Heart left ventricle (tissue), 16 donors: ENCODE measurements around the gene SENP5. TPM values are rescaled to one million over a fixed set of nuclear protein-coding genes. Genes with fewer than 3 reads are reported as not detected.
"Not testable (repeated sequence)": the region's sequence is repeated elsewhere in the genome, so short reads cannot be mapped to it uniquely, and the experiment has no call there.

Experiments
- ATAC-seq, 4 donors: fragments of 200-7000 bp; cut with Tn5 transposase; one replicate each; pipeline ENCODE4 v1.9.1; 2020 to 2022; ENCODE audit warnings: moderate library complexity in 4 of 4, mild to moderate bottlenecking in 3 of 4, moderate number of reproducible peaks in 1 of 4
- DNase-seq, 5 donors: peaks; one replicate each; pipeline ENCODE4 v3.0.0-alpha.2; 2020
- H3K27ac ChIP-seq, 12 donors: fragments of 200-600 bp; sonication (generic) in 4 of 12; one replicate each; pipeline versions ENCODE4 v1.5.0 to v1.8.0; 2016 to 2022; ENCODE audit warnings: mild to moderate bottlenecking in 2 of 12
- H3K27me3 ChIP-seq, 9 donors: fragments of 200-600 bp; sonication (generic) in 2 of 9; one replicate each; pipeline versions ENCODE4 v1.5.1 to v1.8.0; 2016 to 2022; ENCODE audit warnings: mild to moderate bottlenecking in 3 of 9
- H3K36me3 ChIP-seq, 9 donors: fragments of 200-600 bp; sonication (generic) in 2 of 9; one replicate each; pipeline versions ENCODE4 v1.5.0 to v1.8.0; 2018 to 2022; ENCODE audit warnings: mild to moderate bottlenecking in 2 of 9
- H3K4me1 ChIP-seq, 12 donors: fragments of 200-600 bp; sonication (generic) in 4 of 12; one replicate each; pipeline versions ENCODE4 v1.5.0 to v1.8.0; 2016 to 2022; ENCODE audit warnings: mild to moderate bottlenecking in 3 of 12
- H3K4me3 ChIP-seq, 12 donors: fragments of 200-600 bp; sonication (generic) in 4 of 12; one replicate each; pipeline versions ENCODE4 v1.5.0 to v1.8.0; 2017 to 2022; ENCODE audit warnings: mild to moderate bottlenecking in 9 of 12, moderate library complexity in 4 of 12
- H3K9me3 ChIP-seq, 12 donors: fragments of 200-600 bp; sonication (generic) in 4 of 12; one replicate each; pipeline versions ENCODE4 v1.5.0 to v1.8.0; 2016 to 2022; ENCODE audit warnings: mild to moderate bottlenecking in 1 of 12
- CTCF ChIP-seq, 12 donors: fragments of 200-600 bp; sonication (generic) in 4 of 12; IDR thresholded peaks; one replicate each; pipeline versions ENCODE4 v1.5.0 to v1.8.0; 2018 to 2022; ENCODE audit warnings: antibody characterized with exemption in 12 of 12, mild to moderate bottlenecking in 5 of 12
- POLR2A ChIP-seq, 2 donors: fragments of 450-650 bp; IDR thresholded peaks; one replicate each; pipeline ENCODE4 v1.6.1; 2017; ENCODE audit warnings: antibody characterized with exemption in 2 of 2, mild to moderate bottlenecking in 2 of 2, moderate library complexity in 2 of 2
- WGBS, 4 donors: extraction: QIAGEN DNeasy Blood & Tissue Kit in 2 of 4; methylation state at CpG; one replicate each; pipeline versions ENCODE4 v1.1.5 to v1.1.7; 2013 to 2018; 5-methylcytosine and 5-hydroxymethylcytosine counted together
- intact Hi-C, 10 donors: fragments of 100-400 bp; cut with DNase I; formaldehyde crosslinking; loops; one replicate each; pipeline versions ENCODE4 v1.11.1 to v1.14.2; 2022
- polyA plus RNA-seq, 2 donors: library from polyadenylated mRNA; stranded (reverse); fragments of 200-250 nt; gene quantifications; one replicate each; pipeline ENCODE4 v1.2.3, GENCODE V29; 2013
- total RNA-seq, 9 donors: library from RNA; depleted of rRNA in 2 of 9; stranded (reverse); fragments of >200 nt in 2 of 9; fragmentation: NEBNext Ultra II Directional in 3 of 9; extraction: Animal tissue kit (Norgen Biotek cat#: 25700) in 3 of 9; gene quantifications; one replicate each; pipeline versions ENCODE4 v1.1.0 to v1.2.4, GENCODE V29; 2016 to 2023
- donor health status: ischemic (EF 13 %, LVEDD 7.1; RV severe dilation, severe dysfunction).
- donor health status: healthy with polysubstance abuse.
- donor health status: DM: no; HTN: yes; CAD: no.
- donor health status: DM: no; HTN: no; CAD: no.
- donor health status: ischemic (EF 25% LVEDD 6.9; RV normal size, moderate dysfunction).
- donor health status: ischemic (EF 25% LVEDD 5.7; RV mildly dilated, moderate dysfunction).
- donor health status: healthy.
- donor health status: DM: yes; HTN: yes; CAD: no.
- donor health status: ischemic (EF 35%, LVEDD 5.7; RV mildly dilated, moderate dysfunction).
- donor health status: nonischemic (EF 11% LVEDD 7.7; RV severe dilation, severe dysfunction).
- donor health status: DM: yes; HTN: yes; CAD: no.
- donor health status: PGD.
- donor health status: ischemic (EF 29% LVEDD 5.4; RV normal size, mild dysfunction).
- donor health status: nonischemic (EF 23%, LVEDD 6.1; RV moderate dilation, normal function).

Gene SENP5
- total and polyA plus RNA-seq, 11 donors: 7.0 to 28.5 (median 22.0) TPM

DNA sequence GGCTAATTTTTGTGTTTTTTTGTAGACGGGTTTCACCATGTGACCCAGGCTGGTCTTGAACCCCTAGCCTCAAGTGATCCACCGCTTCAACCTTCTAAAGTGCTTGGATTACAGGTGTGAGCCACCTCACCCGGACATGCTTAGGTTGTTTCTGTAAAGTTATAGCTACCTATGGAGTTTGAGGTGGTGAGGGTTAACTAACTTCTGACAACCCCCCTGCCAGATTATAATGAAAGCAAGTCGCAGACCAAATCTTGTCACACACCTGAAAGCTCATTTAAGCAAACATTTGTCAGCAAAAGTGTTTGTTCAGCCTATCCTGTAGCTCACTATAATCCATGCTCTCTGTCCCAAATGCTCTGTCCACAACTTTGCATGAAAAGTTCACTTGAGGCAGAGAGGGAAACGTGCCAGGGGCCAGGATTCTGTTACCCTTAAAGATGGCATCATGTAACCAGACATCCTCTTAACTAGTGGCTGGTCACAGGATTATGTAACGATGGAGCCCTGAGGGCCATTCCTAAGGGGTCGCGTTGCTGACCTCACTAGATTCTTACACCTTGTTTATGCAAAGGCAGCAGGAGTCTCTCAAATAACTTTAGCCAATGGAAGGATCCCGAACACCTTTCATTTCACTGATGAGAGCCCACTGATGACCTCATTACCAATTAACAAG is 24.1 kb upstream of the SENP5 start:
- ATAC-seq: no peak
- Histone ChIP-seq H3K4me3 (no peak overlapping the region), H3K36me3 (no peaks in the 10 kb centered on the region), H3K9me3 (no peaks in the 10 kb centered on the region), H3K27me3 (peaks cover 0 to 4% (median 0%) of the 10 kb centered on the region in 9 donors), H3K4me1 (no peaks in the 10 kb centered on the region), H3K27ac (no peak overlapping the region)
- WGBS, 4 donors: 86 to 90% (median 88%) methylated on average over 9 of the region's 9 CpGs
- TF ChIP-seq CTCF (IDR thresholded peaks at IDR 0.05) (no peak), POLR2A (IDR thresholded peaks at IDR 0.05) (no peak)
- intact Hi-C loops: no loop called here
- no peak for DNase-seq

GRCh38 chr3:196844235-196845219 is 23.2 kb upstream of the SENP5 start:
- H3K36me3 ChIP-seq, H3K27ac ChIP-seq, DNase-seq, H3K4me1 ChIP-seq, H3K9me3 ChIP-seq, ATAC-seq, H3K27me3 ChIP-seq, intact Hi-C loops, H3K4me3 ChIP-seq: not testable (repeated sequence)
- WGBS, 4 donors: 86 to 89% (median 87%) methylated on average over 18 to 21 of the region's 22 CpGs

- H3K4me1 ChIP-seq, DNase-seq, H3K27ac ChIP-seq, H3K36me3 ChIP-seq, H3K9me3 ChIP-seq, intact Hi-C loops, ATAC-seq, H3K4me3 ChIP-seq, H3K27me3 ChIP-seq: not testable (repeated sequence)
- 72 to 83% (median 76%) methylated on average over 4 of the region's 4 CpGs for WGBS, 4 donors
Observed at GRCh38 chr3:196848375-196848774, 19.3 kb upstream of the SENP5 start.

DNA sequence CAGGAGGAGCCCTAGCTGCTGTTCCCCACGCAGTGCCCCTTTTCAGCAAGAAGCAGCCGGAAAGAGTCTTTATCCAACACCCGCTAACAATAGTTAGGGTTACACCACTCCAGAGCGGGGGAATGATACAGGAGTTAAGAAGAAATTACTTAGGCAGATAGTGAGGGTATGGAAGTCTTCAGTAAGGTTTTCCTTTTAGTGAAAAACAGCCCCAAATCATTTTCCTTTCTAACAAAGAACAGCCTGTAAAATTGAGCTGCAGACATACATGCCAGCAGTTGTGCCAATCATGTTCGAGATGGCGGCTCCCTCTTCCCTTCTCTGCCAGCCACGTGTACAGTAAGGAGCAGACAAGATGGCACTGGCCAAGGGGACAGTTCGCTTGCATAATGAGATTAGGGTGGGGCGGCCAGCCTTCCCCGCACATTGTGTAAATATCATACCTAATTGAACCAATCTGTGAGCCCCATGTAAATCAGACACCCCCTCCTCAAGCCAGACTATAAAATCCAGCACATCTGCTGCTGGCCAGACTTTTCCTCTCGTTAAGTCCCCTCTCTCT is 18.5 kb upstream of the SENP5 start:
- DNase-seq: no peak
- no peak overlapping the region for H3K27ac ChIP-seq
- no peak overlapping the region for H3K4me3 ChIP-seq
- no peak for TF ChIP-seq CTCF (IDR thresholded peaks at IDR 0.05)
- TF ChIP-seq POLR2A (IDR thresholded peaks at IDR 0.05): no peak
- no peaks in the 10 kb centered on the region for H3K36me3 ChIP-seq
- no peak for ATAC-seq
- H3K27me3 ChIP-seq: peaks cover 0 to 4% (median 0%) of the 10 kb centered on the region in 9 donors
- intact Hi-C loops: no loop called here
- H3K4me1 ChIP-seq: no peaks in the 10 kb centered on the region
- no peaks in the 10 kb centered on the region for H3K9me3 ChIP-seq
- WGBS, 4 donors: 77 to 82% (median 80%) methylated on average over 11 of the region's 11 CpGs

DNA sequence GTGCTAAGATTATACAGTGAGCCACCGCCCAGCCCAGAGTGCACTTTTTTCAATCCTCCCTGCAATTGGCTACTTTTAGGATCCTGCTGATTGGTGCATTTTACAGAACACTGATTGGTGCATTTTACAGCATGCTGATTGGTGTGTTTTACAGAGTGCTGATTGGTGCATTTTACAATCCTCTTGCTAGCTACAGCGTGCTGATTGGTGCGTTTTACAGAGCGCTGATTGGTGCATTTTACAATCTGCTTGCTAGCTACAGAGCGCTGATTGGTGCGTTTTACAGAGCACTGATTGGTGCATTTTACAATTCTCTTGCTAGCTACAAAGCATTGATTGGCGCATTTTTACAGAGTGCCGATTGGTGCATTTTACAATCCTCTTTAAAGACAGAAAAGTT is 4.7 kb upstream of the SENP5 start:
- not testable (repeated sequence) for H3K27ac ChIP-seq, DNase-seq, H3K9me3 ChIP-seq, H3K4me3 ChIP-seq, ATAC-seq, H3K27me3 ChIP-seq, H3K36me3 ChIP-seq, H3K4me1 ChIP-seq
- intact Hi-C loops: loop anchor here in 1 of 10 donors (10.0 kb wide), 1 partner anchor 298 kb away; the partner anchor contains the start of genes FBXO45 and WDR53
- 89 to 94% (median 94%) methylated on average over 8 of the region's 8 CpGs for WGBS, 4 donors
